ENCODE results near the gene LMOD3.

DNA sequence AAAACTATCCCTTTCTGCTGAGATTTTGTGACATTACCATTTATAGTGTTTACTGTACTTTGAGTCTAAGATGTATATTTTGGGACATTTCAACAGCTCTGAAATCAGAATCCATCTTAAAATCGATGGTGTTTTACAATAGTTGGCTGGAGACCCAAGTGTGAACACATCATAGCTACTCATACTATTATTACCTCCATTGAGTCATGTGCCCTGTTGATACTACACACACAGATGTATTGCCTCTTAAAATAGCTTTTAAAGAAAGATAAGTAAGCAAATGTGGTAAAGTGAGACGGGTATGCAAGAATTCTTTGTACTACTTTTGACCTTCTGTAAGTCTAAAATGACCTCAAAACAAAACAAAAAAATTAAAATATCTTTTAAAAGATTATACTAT is 6.7 kb downstream of the LMOD3 start:
- TF ChIP-seq, protein P1, sequence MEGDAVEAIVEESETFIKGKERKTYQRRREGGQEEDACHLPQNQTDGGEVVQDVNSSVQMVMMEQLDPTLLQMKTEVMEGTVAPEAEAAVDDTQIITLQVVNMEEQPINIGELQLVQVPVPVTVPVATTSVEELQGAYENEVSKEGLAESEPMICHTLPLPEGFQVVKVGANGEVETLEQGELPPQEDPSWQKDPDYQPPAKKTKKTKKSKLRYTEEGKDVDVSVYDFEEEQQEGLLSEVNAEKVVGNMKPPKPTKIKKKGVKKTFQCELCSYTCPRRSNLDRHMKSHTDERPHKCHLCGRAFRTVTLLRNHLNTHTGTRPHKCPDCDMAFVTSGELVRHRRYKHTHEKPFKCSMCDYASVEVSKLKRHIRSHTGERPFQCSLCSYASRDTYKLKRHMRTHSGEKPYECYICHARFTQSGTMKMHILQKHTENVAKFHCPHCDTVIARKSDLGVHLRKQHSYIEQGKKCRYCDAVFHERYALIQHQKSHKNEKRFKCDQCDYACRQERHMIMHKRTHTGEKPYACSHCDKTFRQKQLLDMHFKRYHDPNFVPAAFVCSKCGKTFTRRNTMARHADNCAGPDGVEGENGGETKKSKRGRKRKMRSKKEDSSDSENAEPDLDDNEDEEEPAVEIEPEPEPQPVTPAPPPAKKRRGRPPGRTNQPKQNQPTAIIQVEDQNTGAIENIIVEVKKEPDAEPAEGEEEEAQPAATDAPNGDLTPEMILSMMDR (IDR thresholded peaks at IDR 0.05; ENCODE audit: control extremely low read depth in 1 of 3, insufficient read depth in 1 of 3, low read depth in 1 of 3, low read length in 3 of 3) = no peak
- no peak for TF ChIP-seq TAF7 (optimal IDR thresholded peaks at IDR 0.05; ENCODE audit: borderline replicate concordance, low read depth, low read length)
- no peak for TF ChIP-seq POLR2A (IDR thresholded peaks at IDR 0.05; ENCODE audit: control extremely low read depth in 1 of 2, low read depth in 2 of 2, low read length in 2 of 2)
- TF ChIP-seq POU5F1 (IDR thresholded peaks at IDR 0.05; ENCODE audit: low read depth, low read length) = no peak

Data from H1 (cell line).